Measurements from ENCODE around the gene PAMR1.
A peak's percentile ranks its signal among the peaks of the same experiment; 100 is the strongest.

The PAMR1 gene, protein sequence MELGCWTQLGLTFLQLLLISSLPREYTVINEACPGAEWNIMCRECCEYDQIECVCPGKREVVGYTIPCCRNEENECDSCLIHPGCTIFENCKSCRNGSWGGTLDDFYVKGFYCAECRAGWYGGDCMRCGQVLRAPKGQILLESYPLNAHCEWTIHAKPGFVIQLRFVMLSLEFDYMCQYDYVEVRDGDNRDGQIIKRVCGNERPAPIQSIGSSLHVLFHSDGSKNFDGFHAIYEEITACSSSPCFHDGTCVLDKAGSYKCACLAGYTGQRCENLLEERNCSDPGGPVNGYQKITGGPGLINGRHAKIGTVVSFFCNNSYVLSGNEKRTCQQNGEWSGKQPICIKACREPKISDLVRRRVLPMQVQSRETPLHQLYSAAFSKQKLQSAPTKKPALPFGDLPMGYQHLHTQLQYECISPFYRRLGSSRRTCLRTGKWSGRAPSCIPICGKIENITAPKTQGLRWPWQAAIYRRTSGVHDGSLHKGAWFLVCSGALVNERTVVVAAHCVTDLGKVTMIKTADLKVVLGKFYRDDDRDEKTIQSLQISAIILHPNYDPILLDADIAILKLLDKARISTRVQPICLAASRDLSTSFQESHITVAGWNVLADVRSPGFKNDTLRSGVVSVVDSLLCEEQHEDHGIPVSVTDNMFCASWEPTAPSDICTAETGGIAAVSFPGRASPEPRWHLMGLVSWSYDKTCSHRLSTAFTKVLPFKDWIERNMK

DNA sequence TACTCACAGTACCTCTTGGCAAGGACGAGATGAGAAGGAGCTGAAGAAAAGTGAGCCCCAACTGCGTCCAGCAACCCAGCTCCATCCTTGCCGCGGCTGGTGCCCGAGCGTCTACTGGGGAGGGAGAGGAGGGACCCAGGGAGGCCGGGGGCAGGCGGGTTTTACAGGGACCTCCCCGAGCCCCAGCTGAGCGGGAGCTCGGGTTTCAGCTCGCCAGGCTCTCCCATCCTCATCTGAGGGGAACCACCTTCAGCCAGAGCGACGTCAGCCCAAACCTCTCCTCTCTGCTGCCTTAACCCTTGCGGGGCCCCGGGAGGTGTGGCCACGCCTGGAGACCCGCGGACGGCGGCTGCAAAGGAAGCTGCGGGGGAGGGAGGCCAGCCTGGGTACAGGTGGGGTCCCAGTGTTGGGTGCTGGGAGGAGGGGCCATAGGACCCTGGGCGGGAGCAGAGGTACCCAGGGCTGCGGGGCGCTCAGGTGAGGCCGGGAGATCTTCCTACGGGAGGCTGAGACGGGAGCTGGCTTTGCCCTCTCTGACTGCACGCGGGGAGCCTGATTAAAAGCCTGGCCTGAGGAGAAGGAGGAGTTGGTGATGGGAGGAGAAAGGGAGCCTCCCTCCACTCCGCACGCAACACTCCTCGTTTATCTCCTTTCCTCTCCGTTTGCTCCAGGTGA, at the start of gene PAMR1:
PAMR1 (minus strand) TSS at position 116 of the 675 bp plus-strand sequence; CDS start at position 85, 31 bp downstream.
- Histone ChIP-seq H3K4me1 (ENCODE audit: control insufficient read depth in 5 of 5, insufficient read depth in 5 of 5, low read length in 5 of 5) (peaks cover 0 to 17% (median 10%) of the 10 kb centered on the region in 5 donors), H3K27me3 (ENCODE audit: control insufficient read depth in 5 of 5, insufficient read depth in 4 of 5, low read length in 5 of 5) (peaks cover 21 to 39% (median 31%) of the 10 kb centered on the region in 5 donors), H3K9ac (ENCODE audit: low read length in 5 of 5) (peak within 1 kb of the TSS in 1 of 5 donors; percentile 13), H3K36me3 (ENCODE audit: control insufficient read depth in 5 of 5, insufficient read depth in 5 of 5, low read length in 5 of 5) (no peaks in the 10 kb centered on the region), H3K9me3 (ENCODE audit: control insufficient read depth in 5 of 5, low read length in 5 of 5) (no peaks in the 10 kb centered on the region), H3K27ac (ENCODE audit: low read depth, low read length) (no peak within 1 kb of the TSS), H3K4me3 (ENCODE audit: low read depth in 1 of 5, low read length in 5 of 5) (peak within 1 kb of the TSS; percentile 40 to 68 (median 53))

DNA sequence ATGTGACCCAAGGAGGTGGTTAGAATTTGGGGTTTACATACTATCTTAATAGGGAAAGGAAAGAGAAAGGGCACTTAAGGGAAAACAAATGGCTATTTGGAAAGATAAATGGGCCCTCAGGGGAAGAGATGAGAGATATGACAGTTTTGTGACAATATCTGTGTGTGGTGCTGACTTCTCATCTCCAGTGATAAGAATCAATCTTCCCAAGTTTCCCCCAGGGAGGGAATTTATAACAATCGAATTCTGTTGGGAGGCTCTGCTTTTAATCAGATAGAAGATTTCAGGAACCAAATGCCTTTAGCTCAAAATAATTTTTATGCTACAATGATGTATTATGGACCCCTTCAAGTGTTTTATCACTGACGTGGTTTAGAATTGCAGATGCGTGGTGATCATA, 46.3 kb upstream of the PAMR1 start:
- Histone ChIP-seq H3K36me3 (ENCODE audit: control insufficient read depth in 5 of 5, insufficient read depth in 5 of 5, low read length in 5 of 5) (no peaks in the 10 kb centered on the region), H3K4me3 (ENCODE audit: low read depth in 1 of 5, low read length in 5 of 5) (no peak overlapping the region), H3K4me1 (ENCODE audit: control insufficient read depth in 5 of 5, insufficient read depth in 5 of 5, low read length in 5 of 5) (no peaks in the 10 kb centered on the region), H3K9ac (ENCODE audit: low read length in 5 of 5) (no peak overlapping the region), H3K27me3 (ENCODE audit: control insufficient read depth in 5 of 5, insufficient read depth in 4 of 5, low read length in 5 of 5) (peaks cover 0 to 3% (median 0%) of the 10 kb centered on the region in 5 donors), H3K27ac (ENCODE audit: low read depth, low read length) (no peak overlapping the region), H3K9me3 (ENCODE audit: control insufficient read depth in 5 of 5, low read length in 5 of 5) (peaks cover 0 to 6% (median 0%) of the 10 kb centered on the region in 5 donors)

DNA sequence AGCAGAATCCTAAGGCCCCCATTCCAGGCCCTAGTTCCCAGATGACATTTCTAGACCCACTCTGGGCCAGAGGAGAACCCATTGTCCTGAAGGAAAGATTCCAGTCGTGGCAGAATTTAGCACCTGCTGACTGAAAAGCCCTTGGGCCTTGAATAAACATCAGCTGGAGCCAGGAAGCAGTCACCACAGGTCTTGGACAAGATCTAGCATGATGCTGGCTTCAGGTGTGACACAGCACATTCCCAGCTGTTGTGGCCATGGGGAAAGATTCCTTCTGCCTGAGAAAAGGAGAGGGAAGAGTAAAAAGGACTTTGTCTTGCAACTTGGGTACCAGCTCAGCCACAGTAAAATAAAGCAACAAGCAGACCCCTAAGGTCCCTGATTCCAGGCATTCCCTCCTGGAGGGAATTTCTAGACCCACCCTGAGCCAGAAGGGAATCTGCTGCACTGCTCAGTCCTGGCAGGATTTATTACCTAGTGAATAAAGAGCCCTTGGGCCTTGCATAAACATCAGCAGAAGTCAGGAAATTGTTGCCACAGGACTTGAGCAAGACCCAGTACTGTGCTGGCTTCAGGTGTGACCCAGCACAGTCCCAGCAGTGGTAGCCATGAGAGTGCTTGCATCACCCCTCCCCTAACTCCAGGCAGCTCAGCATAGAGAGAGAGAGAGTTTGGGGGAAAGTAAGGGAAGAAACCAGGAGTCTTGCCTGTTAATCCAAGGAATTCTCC, 42.5 kb upstream of the PAMR1 start:
- H3K27me3 ChIP-seq (ENCODE audit: control insufficient read depth in 5 of 5, insufficient read depth in 4 of 5, low read length in 5 of 5) = peaks cover 0 to 3% (median 0%) of the 10 kb centered on the region in 5 donors
- peaks cover 0 to 6% (median 0%) of the 10 kb centered on the region in 5 donors for H3K9me3 ChIP-seq (ENCODE audit: control insufficient read depth in 5 of 5, low read length in 5 of 5)
- no peaks in the 10 kb centered on the region for H3K36me3 ChIP-seq (ENCODE audit: control insufficient read depth in 5 of 5, insufficient read depth in 5 of 5, low read length in 5 of 5)
- no peak overlapping the region for H3K4me3 ChIP-seq (ENCODE audit: low read depth in 1 of 5, low read length in 5 of 5)
- peaks cover 0 to 5% (median 0%) of the 10 kb centered on the region in 5 donors for H3K4me1 ChIP-seq (ENCODE audit: control insufficient read depth in 5 of 5, insufficient read depth in 5 of 5, low read length in 5 of 5)
- H3K9ac ChIP-seq (ENCODE audit: low read length in 5 of 5) = no peak overlapping the region
- no peak overlapping the region for H3K27ac ChIP-seq (ENCODE audit: low read depth, low read length)

DNA sequence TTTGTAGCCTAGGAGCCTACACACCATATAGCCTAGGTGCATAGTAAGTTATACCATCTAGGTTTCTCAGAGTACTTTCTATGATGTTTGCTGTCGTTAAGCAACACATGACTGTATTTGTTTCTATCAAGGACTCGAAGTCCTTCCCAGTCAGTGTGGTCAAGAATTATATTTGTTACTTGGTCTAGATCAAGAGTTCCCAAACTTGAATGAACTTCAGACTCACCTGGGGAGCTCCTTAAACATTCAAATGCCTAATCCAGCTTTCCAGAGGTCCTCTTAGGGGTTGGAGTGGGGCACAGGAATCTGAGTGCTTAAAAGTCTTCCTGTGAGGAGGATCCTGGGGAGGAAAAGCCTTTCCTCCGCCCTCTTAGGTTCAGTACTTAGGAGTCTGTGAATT, 41.5 kb upstream of the PAMR1 start:
- Histone ChIP-seq H3K27me3 (ENCODE audit: control insufficient read depth in 5 of 5, insufficient read depth in 4 of 5, low read length in 5 of 5) (peaks cover 0 to 3% (median 0%) of the 10 kb centered on the region in 5 donors), H3K36me3 (ENCODE audit: control insufficient read depth in 5 of 5, insufficient read depth in 5 of 5, low read length in 5 of 5) (no peaks in the 10 kb centered on the region), H3K27ac (ENCODE audit: low read depth, low read length) (no peak overlapping the region), H3K4me3 (ENCODE audit: low read depth in 1 of 5, low read length in 5 of 5) (no peak overlapping the region), H3K9me3 (ENCODE audit: control insufficient read depth in 5 of 5, low read length in 5 of 5) (peaks cover 0 to 6% (median 0%) of the 10 kb centered on the region in 5 donors), H3K9ac (ENCODE audit: low read length in 5 of 5) (no peak overlapping the region), H3K4me1 (ENCODE audit: control insufficient read depth in 5 of 5, insufficient read depth in 5 of 5, low read length in 5 of 5) (peaks cover 0 to 5% (median 0%) of the 10 kb centered on the region in 5 donors)

DNA sequence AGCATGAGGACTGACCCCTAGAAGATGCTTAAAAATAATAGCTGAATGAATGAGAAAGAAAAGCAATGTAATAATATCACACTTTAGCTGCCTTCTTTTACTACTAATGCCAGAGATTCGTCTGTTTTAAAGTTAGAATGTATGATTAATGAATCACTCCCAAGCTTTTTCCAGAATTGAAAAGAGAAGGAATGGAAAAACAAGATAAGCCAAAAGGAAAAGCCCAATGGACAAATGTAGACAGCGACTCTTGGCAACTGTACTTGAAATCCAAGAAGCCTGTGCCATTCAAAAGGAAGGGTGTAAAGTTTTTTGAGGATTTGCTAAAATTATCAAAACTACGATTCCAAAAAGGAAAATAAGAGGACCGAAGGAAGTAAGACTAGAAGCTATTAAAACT, 40.8 kb upstream of the PAMR1 start:
- Histone ChIP-seq H3K9ac (ENCODE audit: low read length in 5 of 5) (no peak overlapping the region), H3K27ac (ENCODE audit: low read depth, low read length) (no peak overlapping the region), H3K9me3 (ENCODE audit: control insufficient read depth in 5 of 5, low read length in 5 of 5) (peaks cover 0 to 6% (median 0%) of the 10 kb centered on the region in 5 donors), H3K4me3 (ENCODE audit: low read depth in 1 of 5, low read length in 5 of 5) (no peak overlapping the region), H3K27me3 (ENCODE audit: control insufficient read depth in 5 of 5, insufficient read depth in 4 of 5, low read length in 5 of 5) (peaks cover 0 to 3% (median 0%) of the 10 kb centered on the region in 5 donors), H3K4me1 (ENCODE audit: control insufficient read depth in 5 of 5, insufficient read depth in 5 of 5, low read length in 5 of 5) (peaks cover 0 to 5% (median 0%) of the 10 kb centered on the region in 5 donors), H3K36me3 (ENCODE audit: control insufficient read depth in 5 of 5, insufficient read depth in 5 of 5, low read length in 5 of 5) (no peaks in the 10 kb centered on the region)

DNA sequence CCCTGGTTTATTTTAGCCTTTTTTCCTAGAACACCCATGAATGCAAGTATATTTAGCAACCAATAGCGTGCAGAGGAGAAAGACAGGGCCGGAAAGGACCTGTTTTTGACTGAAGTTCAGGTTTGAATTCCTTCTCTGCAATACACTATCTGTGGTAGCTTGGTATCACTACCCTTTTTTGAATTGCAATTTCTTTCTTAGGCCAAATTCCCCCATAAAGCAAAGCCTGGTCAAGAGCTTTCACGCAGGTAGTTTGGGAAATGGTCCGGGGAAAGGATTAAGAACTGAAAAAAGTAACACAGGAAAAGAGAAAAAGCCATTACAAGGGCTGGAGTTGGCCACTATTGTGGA, 38.8 kb upstream of the PAMR1 start:
- no peak overlapping the region for H3K9ac ChIP-seq (ENCODE audit: low read length in 5 of 5)

DNA sequence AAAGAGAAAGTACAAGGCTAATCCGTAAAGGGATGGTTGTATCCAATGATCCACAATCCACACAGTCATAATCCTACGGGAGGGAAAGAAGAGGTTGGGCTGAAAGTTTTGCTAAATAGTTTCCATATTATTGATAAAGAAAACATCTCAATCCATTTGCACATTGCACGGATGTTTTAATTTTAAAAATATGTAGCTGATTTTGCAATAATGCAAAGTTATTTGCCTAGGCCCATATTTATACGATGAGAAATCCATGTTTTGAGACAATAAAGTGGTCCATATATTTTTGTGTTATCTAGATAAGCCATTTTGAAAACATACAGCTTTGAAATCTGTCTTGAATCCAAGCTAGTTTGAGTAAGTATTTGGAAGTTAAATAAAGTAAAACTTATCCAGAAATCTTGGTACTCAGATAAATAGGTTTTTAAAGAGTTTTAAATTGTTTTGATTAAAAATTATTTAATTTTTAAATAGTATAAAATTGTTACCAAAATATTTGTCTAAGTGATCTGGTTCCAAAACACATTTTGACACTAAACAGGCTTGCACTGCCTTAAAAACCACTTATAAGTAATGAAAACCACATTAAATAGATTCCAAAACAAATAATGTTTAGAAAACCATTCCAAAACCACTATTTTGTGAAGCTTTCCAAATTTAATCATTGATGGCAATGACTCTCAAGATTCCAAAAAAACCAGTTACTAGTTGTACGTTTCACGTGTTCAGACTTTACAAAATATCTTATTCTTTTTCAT, 38.2 kb upstream of the PAMR1 start:
- no peak overlapping the region for H3K27ac ChIP-seq (ENCODE audit: low read depth, low read length)
- peaks cover 0 to 13% (median 3%) of the 10 kb centered on the region in 5 donors for H3K4me1 ChIP-seq (ENCODE audit: control insufficient read depth in 5 of 5, insufficient read depth in 5 of 5, low read length in 5 of 5)
- H3K36me3 ChIP-seq (ENCODE audit: control insufficient read depth in 5 of 5, insufficient read depth in 5 of 5, low read length in 5 of 5) = no peaks in the 10 kb centered on the region
- no peak overlapping the region for H3K9ac ChIP-seq (ENCODE audit: low read length in 5 of 5)
- H3K4me3 ChIP-seq (ENCODE audit: low read depth in 1 of 5, low read length in 5 of 5) = no peak overlapping the region
- H3K27me3 ChIP-seq (ENCODE audit: control insufficient read depth in 5 of 5, insufficient read depth in 4 of 5, low read length in 5 of 5) = peaks cover 0 to 3% (median 0%) of the 10 kb centered on the region in 5 donors
- H3K9me3 ChIP-seq (ENCODE audit: control insufficient read depth in 5 of 5, low read length in 5 of 5) = peaks cover 0 to 5% (median 0%) of the 10 kb centered on the region in 5 donors

More for the DNA sequence above, 38.8 kb upstream of the PAMR1 start:
- Histone ChIP-seq H3K36me3 (ENCODE audit: control insufficient read depth in 5 of 5, insufficient read depth in 5 of 5, low read length in 5 of 5) (no peaks in the 10 kb centered on the region), H3K27me3 (ENCODE audit: control insufficient read depth in 5 of 5, insufficient read depth in 4 of 5, low read length in 5 of 5) (peaks cover 0 to 3% (median 0%) of the 10 kb centered on the region in 5 donors), H3K4me3 (ENCODE audit: low read depth in 1 of 5, low read length in 5 of 5) (no peak overlapping the region), H3K9me3 (ENCODE audit: control insufficient read depth in 5 of 5, low read length in 5 of 5) (peaks cover 0 to 5% (median 0%) of the 10 kb centered on the region in 5 donors), H3K4me1 (ENCODE audit: control insufficient read depth in 5 of 5, insufficient read depth in 5 of 5, low read length in 5 of 5) (peaks cover 0 to 8% (median 2%) of the 10 kb centered on the region in 5 donors), H3K27ac (ENCODE audit: low read depth, low read length) (no peak overlapping the region)

DNA sequence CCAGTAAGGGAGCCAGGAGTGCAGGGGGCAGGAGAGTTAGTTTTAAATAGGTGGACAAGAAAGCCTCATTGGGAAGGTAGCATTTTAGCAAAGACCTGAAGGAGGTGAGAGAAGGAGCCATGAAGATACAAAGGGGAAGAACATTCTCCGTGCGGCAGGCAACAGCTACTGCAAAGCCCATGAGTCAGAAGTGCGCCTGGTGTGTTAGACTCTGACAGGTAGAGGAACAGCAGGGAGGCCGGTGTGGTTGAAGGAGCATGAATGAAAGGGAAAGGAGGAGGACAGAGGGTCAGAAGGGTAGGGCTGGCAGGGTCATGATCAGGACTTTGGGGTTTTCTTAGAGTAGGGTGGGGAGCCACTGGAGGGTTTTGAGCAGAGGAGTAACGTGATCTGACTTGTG, 34.5 kb upstream of the PAMR1 start:
- peaks cover 0 to 10% (median 3%) of the 10 kb centered on the region in 5 donors for H3K4me1 ChIP-seq (ENCODE audit: control insufficient read depth in 5 of 5, insufficient read depth in 5 of 5, low read length in 5 of 5)
- H3K27me3 ChIP-seq (ENCODE audit: control insufficient read depth in 5 of 5, insufficient read depth in 4 of 5, low read length in 5 of 5) = no peaks in the 10 kb centered on the region

DNA sequence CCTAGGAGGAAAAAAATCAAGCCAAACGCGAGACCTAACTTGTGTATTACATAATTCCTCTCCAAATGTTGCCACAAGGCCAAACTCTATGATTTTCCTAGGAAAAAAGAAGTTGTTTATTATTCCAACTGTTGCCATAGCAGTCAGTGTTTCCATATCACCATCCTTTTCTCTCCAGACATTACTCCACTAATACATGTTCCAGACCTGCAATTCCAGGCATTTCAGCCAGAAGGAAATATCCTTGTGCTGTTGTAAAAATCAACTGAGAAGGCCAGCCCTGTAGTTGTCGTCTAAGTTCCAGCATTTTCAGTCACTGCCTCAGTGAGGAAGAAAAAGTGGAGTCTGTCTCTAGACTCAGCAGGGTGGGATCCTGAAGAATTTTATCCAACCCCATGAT, 33.1 kb upstream of the PAMR1 start:
- H3K9ac ChIP-seq (ENCODE audit: low read length in 5 of 5) = no peak overlapping the region
- H3K27me3 ChIP-seq (ENCODE audit: control insufficient read depth in 5 of 5, insufficient read depth in 4 of 5, low read length in 5 of 5) = no peaks in the 10 kb centered on the region
- H3K27ac ChIP-seq (ENCODE audit: low read depth, low read length) = peak overlapping the region; percentile 51
- no peaks in the 10 kb centered on the region for H3K36me3 ChIP-seq (ENCODE audit: control insufficient read depth in 5 of 5, insufficient read depth in 5 of 5, low read length in 5 of 5)
- H3K4me1 ChIP-seq (ENCODE audit: control insufficient read depth in 5 of 5, insufficient read depth in 5 of 5, low read length in 5 of 5) = peaks cover 0 to 10% (median 3%) of the 10 kb centered on the region in 5 donors
- no peak overlapping the region for H3K4me3 ChIP-seq (ENCODE audit: low read depth in 1 of 5, low read length in 5 of 5)
- H3K9me3 ChIP-seq (ENCODE audit: control insufficient read depth in 5 of 5, low read length in 5 of 5) = no peaks in the 10 kb centered on the region

More for the DNA sequence above, 34.5 kb upstream of the PAMR1 start:
- Histone ChIP-seq H3K9ac (ENCODE audit: low read length in 5 of 5) (no peak overlapping the region), H3K9me3 (ENCODE audit: control insufficient read depth in 5 of 5, low read length in 5 of 5) (no peaks in the 10 kb centered on the region), H3K4me3 (ENCODE audit: low read depth in 1 of 5, low read length in 5 of 5) (no peak overlapping the region), H3K27ac (ENCODE audit: low read depth, low read length) (no peak overlapping the region), H3K36me3 (ENCODE audit: control insufficient read depth in 5 of 5, insufficient read depth in 5 of 5, low read length in 5 of 5) (no peaks in the 10 kb centered on the region)

All from subcutaneous abdominal adipose tissue (tissue), 5 donors.